ENCODE measurements around the gene PSMD6.

PSMD6 gene

GRCh38 chr3:63972196-63972595, 51.1 kb downstream of the PSMD6 start:
- Histone ChIP-seq H3K36me3 (ENCODE audit: insufficient read depth, low read length) (peaks cover 2% of the 10 kb centered on the region; the same call in 1 of the 2 replicates), H3K9me3 (ENCODE audit: control insufficient read depth, insufficient read depth, low read length) (no peaks in the 10 kb centered on the region), H3K9ac (ENCODE audit: low read depth, low read length) (no peak overlapping the region), H3K4me1 (ENCODE audit: insufficient read depth, low read length) (peaks cover 51% of the 10 kb centered on the region)

- peaks cover 51% of the 10 kb centered on the region for H3K4me1 ChIP-seq (ENCODE audit: insufficient read depth, low read length)
- H3K9ac ChIP-seq (ENCODE audit: low read depth, low read length): peak overlapping the region; percentile 19
- H3K36me3 ChIP-seq (ENCODE audit: insufficient read depth, low read length): no peaks in the 10 kb centered on the region; the same call in 1 of the 2 replicates
- H3K9me3 ChIP-seq (ENCODE audit: control insufficient read depth, insufficient read depth, low read length): no peaks in the 10 kb centered on the region
These were observed 52.4 kb downstream of the PSMD6 start for GRCh38 chr3:63970631-63971475.

GRCh38 chr3:63969876-63970275, 53.4 kb downstream of the PSMD6 start:
- H3K9me3 ChIP-seq (ENCODE audit: control insufficient read depth, insufficient read depth, low read length): no peaks in the 10 kb centered on the region
- H3K36me3 ChIP-seq (ENCODE audit: insufficient read depth, low read length): no peaks in the 10 kb centered on the region; the same call in 1 of the 2 replicates
- no peak overlapping the region for H3K9ac ChIP-seq (ENCODE audit: low read depth, low read length)
- peaks cover 51% of the 10 kb centered on the region for H3K4me1 ChIP-seq (ENCODE audit: insufficient read depth, low read length)

GRCh38 chr3:63968612-63969350, 54.5 kb downstream of the PSMD6 start:
- Histone ChIP-seq H3K9ac (ENCODE audit: low read depth, low read length) (no peak overlapping the region), H3K4me1 (ENCODE audit: insufficient read depth, low read length) (peaks cover 56% of the 10 kb centered on the region), H3K9me3 (ENCODE audit: control insufficient read depth, insufficient read depth, low read length) (no peaks in the 10 kb centered on the region), H3K36me3 (ENCODE audit: insufficient read depth, low read length) (no peaks in the 10 kb centered on the region; the same call in 1 of the 2 replicates)

GRCh38 chr3:63967675-63968611, 55.4 kb downstream of the PSMD6 start:
- H3K4me1 ChIP-seq (ENCODE audit: insufficient read depth, low read length): peaks cover 56% of the 10 kb centered on the region
- no peaks in the 10 kb centered on the region for H3K9me3 ChIP-seq (ENCODE audit: control insufficient read depth, insufficient read depth, low read length)
- H3K36me3 ChIP-seq (ENCODE audit: insufficient read depth, low read length): no peaks in the 10 kb centered on the region
- no peak overlapping the region for H3K9ac ChIP-seq (ENCODE audit: low read depth, low read length)

GRCh38 chr3:63966871-63967270, 56.4 kb downstream of the PSMD6 start:
- Histone ChIP-seq H3K9ac (ENCODE audit: low read depth, low read length) (no peak overlapping the region), H3K9me3 (ENCODE audit: control insufficient read depth, insufficient read depth, low read length) (no peaks in the 10 kb centered on the region), H3K4me1 (ENCODE audit: insufficient read depth, low read length) (peaks cover 48% of the 10 kb centered on the region), H3K36me3 (ENCODE audit: insufficient read depth, low read length) (no peaks in the 10 kb centered on the region)

GRCh38 chr3:63966007-63966406, 57.3 kb downstream of the PSMD6 start:
- Histone ChIP-seq H3K9ac (ENCODE audit: low read depth, low read length) (no peak overlapping the region), H3K4me1 (ENCODE audit: insufficient read depth, low read length) (peaks cover 41% of the 10 kb centered on the region), H3K36me3 (ENCODE audit: insufficient read depth, low read length) (no peaks in the 10 kb centered on the region), H3K9me3 (ENCODE audit: control insufficient read depth, insufficient read depth, low read length) (no peaks in the 10 kb centered on the region)

GRCh38 chr3:63964681-63965485, 58.4 kb downstream of the PSMD6 start:
- Histone ChIP-seq H3K9ac (ENCODE audit: low read depth, low read length) (no peak overlapping the region), H3K9me3 (ENCODE audit: control insufficient read depth, insufficient read depth, low read length) (no peaks in the 10 kb centered on the region), H3K36me3 (ENCODE audit: insufficient read depth, low read length) (no peaks in the 10 kb centered on the region), H3K4me1 (ENCODE audit: insufficient read depth, low read length) (peaks cover 39% of the 10 kb centered on the region)

- H3K4me1 ChIP-seq (ENCODE audit: insufficient read depth, low read length): peaks cover 26% of the 10 kb centered on the region
- H3K9ac ChIP-seq (ENCODE audit: low read depth, low read length): no peak overlapping the region
- H3K36me3 ChIP-seq (ENCODE audit: insufficient read depth, low read length): no peaks in the 10 kb centered on the region
- H3K9me3 ChIP-seq (ENCODE audit: control insufficient read depth, insufficient read depth, low read length): no peaks in the 10 kb centered on the region
These were observed 59.8 kb downstream of the PSMD6 start for GRCh38 chr3:63963496-63963895.

- H3K4me1 ChIP-seq (ENCODE audit: insufficient read depth, low read length): peaks cover 16% of the 10 kb centered on the region
- no peaks in the 10 kb centered on the region for H3K9me3 ChIP-seq (ENCODE audit: control insufficient read depth, insufficient read depth, low read length)
- no peak overlapping the region for H3K9ac ChIP-seq (ENCODE audit: low read depth, low read length)
- no peaks in the 10 kb centered on the region for H3K36me3 ChIP-seq (ENCODE audit: insufficient read depth, low read length)
These were observed 61.4 kb downstream of the PSMD6 start for GRCh38 chr3:63961891-63962290.
